ENCODE measurements around the gene SMU1.

DNA sequence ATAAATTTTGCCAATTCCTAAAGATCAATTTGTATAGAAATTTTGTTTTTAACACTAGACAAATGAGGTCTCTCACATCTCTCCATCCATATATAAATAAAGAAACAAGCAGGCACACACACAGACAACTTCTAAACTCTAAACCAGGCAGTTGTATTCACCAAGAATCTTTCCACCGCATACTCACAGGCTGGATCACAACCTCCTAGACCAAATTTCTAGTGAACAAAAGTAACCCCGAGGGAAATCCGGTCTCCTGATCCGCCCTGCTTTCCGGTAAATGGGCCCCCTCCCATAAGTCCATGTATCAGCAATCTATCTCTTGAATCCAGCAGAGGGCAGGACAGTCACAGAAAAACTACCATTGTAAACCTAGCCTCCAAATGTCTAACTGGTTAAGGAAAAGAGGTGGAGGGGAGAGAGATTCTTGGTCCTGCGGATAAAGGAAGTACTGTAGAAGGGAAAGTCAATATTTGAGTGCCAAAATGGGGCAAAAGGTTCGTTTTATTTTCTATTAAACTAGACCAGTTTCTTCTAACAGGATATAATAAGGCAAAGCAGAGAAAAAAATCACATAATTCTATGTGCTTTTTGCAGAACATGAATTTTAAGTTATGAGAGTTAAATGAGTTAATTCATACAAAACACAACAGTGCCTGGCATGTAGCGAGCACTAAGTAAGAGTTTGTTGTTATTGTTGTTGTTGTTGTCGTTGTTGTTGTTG is 4.8 kb upstream of the SMU1 start:
- TF ChIP-seq, protein P1, sequence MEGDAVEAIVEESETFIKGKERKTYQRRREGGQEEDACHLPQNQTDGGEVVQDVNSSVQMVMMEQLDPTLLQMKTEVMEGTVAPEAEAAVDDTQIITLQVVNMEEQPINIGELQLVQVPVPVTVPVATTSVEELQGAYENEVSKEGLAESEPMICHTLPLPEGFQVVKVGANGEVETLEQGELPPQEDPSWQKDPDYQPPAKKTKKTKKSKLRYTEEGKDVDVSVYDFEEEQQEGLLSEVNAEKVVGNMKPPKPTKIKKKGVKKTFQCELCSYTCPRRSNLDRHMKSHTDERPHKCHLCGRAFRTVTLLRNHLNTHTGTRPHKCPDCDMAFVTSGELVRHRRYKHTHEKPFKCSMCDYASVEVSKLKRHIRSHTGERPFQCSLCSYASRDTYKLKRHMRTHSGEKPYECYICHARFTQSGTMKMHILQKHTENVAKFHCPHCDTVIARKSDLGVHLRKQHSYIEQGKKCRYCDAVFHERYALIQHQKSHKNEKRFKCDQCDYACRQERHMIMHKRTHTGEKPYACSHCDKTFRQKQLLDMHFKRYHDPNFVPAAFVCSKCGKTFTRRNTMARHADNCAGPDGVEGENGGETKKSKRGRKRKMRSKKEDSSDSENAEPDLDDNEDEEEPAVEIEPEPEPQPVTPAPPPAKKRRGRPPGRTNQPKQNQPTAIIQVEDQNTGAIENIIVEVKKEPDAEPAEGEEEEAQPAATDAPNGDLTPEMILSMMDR (IDR thresholded peaks at IDR 0.05): peak; percentile 87
- TF ChIP-seq ZFX (IDR thresholded peaks at IDR 0.05; ENCODE audit: borderline replicate concordance): no peak

All from 22Rv1 (cell line).